PC-9 (cell line): ENCODE data around the gene SETBP1.

Source experiments
- CTCF ChIP-seq: fragments of 200-600 bp; sonication (generic); conservative IDR thresholded peaks from 2 replicates; pipeline ENCODE4 v1.6.1; 2017; ENCODE audit warnings: mixed run types, antibody characterized with exemption, mild to moderate bottlenecking, moderate library complexity
- EZH2 ChIP-seq: fragments of 200-600 bp; sonication (generic); IDR thresholded peaks from 2 replicates; pipeline ENCODE4 v1.8.0; 2017; ENCODE audit warnings: antibody characterized with exemption, low read depth

- TF ChIP-seq CTCF (no peak), EZH2 (no peak)
These were observed 365.5 kb downstream of the SETBP1 start for GRCh38 chr18:45046228-45046627.
